ENCODE data around the gene NPIPA5. TPM values are rescaled to one million over a fixed set of nuclear protein-coding genes. Genes with fewer than 3 reads are reported as not detected.

The NPIPA5 gene
- total and polyA plus RNA-seq, 2 of the 13 experiments (the other 11 are each of a cell fraction or from before 2014, with no cell fraction given) = 9.7 to 21.5 TPM

GRCh38 chr16:15398618-15399316 is 20.7 kb upstream of the NPIPA5 start (continued):
- TF ChIP-seq ZBTB10 (CRISPR knock-in tag; IDR thresholded peaks at IDR 0.05; ENCODE audit: borderline replicate concordance) (peak; percentile 69; the same call in 1 of the 2 replicates), HNRNPUL1 (IDR thresholded peaks at IDR 0.05; ENCODE audit: low read depth, low read length) (no peak), NFKBIZ (CRISPR knock-in tag; IDR thresholded peaks at IDR 0.05) (peak; percentile 89; the same call in 1 of the 2 replicates), ZBTB2 (CRISPR knock-in tag; IDR thresholded peaks at IDR 0.05; ENCODE audit: low read depth) (no peak), MATR3 (CRISPR knock-in tag; IDR thresholded peaks at IDR 0.05) (no peak), ARHGAP35 (CRISPR knock-in tag; IDR thresholded peaks at IDR 0.05; ENCODE audit: borderline replicate concordance) (no peak), NAIF1 (CRISPR knock-in tag; IDR thresholded peaks at IDR 0.05; ENCODE audit: borderline replicate concordance) (peak; percentile 59; the same call in 1 of the 2 replicates), SATB2 (CRISPR knock-in tag; IDR thresholded peaks at IDR 0.05) (no peak; the same call in 1 of the 2 replicates), SNRNP70 (IDR thresholded peaks at IDR 0.05; ENCODE audit: low read depth, low read length) (no peak), ZNF407 (CRISPR knock-in tag; IDR thresholded peaks at IDR 0.05; ENCODE audit: not compliant biosample characterization) (no peak), ZNF160 (CRISPR knock-in tag; IDR thresholded peaks at IDR 0.05) (0 out of 2 replicates have a peak, but pooled peaks have one; percentile 53), ZNF720 (CRISPR knock-in tag; IDR thresholded peaks at IDR 0.05) (no peak), ZNF670 (CRISPR knock-in tag; IDR thresholded peaks at IDR 0.05; ENCODE audit: borderline replicate concordance) (no peak), JUN (CRISPR knock-in tag; IDR thresholded peaks at IDR 0.05) (no peak; the same call in 1 of the 2 replicates), TOE1 (CRISPR knock-in tag; IDR thresholded peaks at IDR 0.05) (no peak), NFATC3 (CRISPR knock-in tag; IDR thresholded peaks at IDR 0.05) (peak; percentile 67; the same call in 1 of the 2 replicates), ATF7-NPFF (CRISPR knock-in tag; IDR thresholded peaks at IDR 0.05; ENCODE audit: low read depth) (no peak)

Data from HepG2 (cell line).